Embryonic facial prominence (tissue), 1 donor: ENCODE results near the gene C2CD5.
"Not testable (repeated sequence)": the region's sequence is repeated elsewhere in the genome, so short reads cannot be mapped to it uniquely, and the experiment has no call there.

Experiments used
- DNase-seq: peaks from one replicate; pipeline ENCODE4 v3.0.0-alpha.2; 2016; ENCODE audit errors: extremely low spot score

The C2CD5 gene

DNA sequence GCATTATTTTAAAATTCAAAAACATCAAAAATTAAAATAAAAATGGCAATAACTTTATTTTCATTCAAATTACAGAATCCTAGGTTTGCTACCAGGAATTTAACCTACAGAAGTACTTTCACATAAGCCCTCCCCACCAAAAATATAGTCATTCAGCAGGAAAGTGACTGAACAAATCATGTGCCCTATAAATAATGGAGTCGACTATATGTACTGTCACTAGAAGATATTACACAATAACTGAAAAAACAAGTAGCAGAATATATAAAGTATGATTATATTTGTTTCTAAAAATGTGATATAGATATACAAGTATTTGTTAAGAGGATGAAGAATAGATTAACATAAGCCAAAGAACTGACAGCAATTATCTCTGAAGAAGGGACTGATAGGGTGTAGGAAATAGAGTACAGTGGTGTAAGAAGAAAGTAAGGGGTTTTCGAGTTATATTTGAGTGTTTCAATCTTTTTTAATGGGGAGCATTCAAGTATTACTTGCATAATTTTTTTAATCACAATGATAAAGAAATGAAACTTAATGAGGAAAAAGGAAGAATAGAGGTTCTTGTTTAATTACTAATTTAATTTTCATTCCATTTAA is 7.9 kb downstream of the C2CD5 start:
- DNase-seq = no peak

- no peak for DNase-seq
Measured at GRCh38 chr12:22535478-22535877, 8.9 kb downstream of the C2CD5 start.

DNA sequence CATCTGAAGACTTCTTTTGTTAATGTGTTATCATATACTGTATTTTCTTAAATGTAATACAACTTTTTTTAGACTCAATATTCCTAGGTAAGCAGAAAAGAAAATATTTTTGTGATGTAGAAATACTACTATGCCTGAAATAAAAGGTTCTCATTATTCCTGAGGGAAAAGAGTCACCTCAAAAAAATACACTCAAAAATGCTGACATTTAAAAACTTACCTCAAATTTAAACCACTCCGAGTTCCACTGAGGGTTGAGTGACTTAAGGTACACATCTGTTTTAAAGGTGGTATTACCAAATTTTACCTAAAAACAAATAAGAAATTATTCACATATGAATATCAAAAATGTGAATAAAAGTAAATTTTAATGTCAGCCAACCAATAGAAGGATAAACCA is 9.3 kb downstream of the C2CD5 start:
- DNase-seq = no peak

- DNase-seq = no peak
Measured at GRCh38 chr12:22533155-22533554, 11.2 kb downstream of the C2CD5 start.

GRCh38 chr12:22532317-22532716 is 12.0 kb downstream of the C2CD5 start:
- DNase-seq = no peak

DNA sequence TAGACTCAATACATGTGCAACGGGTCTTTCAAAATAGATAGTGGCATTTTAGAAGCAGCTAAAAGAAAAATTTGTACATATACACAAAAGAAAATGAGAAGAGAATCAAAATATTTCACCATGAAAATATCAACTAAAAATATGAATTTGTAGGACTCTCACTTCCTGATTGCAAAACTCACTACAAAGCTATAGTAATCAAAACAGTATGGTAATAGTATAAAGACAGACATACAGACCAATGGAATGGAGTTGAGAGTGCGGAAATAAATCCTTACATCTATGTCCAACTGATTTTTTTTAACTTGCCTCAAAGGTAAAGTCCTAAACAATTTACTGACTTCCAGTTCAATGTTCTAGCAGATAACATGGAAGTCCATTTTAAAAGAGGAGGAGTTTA is 13.1 kb downstream of the C2CD5 start:
- DNase-seq = no peak

GRCh38 chr12:22529281-22530060 is 14.9 kb downstream of the C2CD5 start:
- no peak for DNase-seq

DNA sequence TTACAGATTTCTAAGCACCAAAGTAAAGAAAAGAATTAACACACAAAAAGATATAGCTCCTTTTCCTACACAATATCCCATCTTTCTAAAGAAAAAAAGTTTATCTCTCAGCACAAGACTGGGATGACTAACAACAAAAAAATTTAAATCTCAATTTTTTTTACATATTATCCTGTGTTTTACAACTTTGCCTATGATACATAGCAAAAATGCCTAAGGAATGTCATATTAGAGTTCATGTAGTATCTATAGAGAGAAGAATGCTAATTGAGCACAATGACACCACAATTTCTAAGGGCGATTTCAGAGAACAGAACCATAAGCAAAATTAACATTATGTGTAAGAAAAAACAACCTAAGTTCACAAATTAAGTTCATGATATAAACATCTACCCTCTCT is 16.3 kb downstream of the C2CD5 start:
- no peak for DNase-seq

DNA sequence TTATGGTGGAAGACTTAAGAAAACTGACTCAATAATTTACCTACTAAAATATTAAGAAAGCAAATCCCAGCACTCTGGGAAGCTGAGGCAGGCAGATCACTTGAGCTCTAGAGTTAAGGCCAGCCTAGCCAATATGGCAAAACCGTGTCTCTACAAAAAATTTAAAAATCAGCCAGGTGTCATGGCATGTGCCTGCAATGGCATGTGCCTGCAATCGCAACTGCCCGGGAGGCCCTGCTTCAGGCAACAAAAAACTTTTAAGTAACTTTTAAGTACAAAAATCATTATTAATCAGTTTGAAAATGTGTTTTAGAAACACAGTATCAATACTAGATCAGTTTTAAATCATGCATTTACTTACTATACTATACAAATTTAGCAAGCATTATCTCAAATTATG is 17.5 kb downstream of the C2CD5 start:
- DNase-seq = no peak

DNA sequence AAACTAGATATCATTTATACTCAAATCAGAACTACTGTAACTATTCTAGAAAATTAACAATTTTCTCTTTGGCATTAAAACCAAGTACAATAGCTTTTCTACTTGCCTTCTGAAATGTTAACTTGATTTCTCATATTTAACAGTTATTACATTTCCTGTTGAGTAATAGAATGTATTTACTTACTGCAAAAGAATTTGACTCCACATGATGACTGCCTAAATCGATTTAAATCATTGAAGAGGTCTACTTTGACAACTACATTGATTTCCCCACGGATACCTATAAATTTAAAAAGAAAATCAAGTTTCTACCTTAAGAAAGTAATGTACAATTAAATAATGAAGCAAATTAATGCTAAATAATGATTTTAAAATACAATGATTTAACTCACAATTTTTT is 18.9 kb downstream of the C2CD5 start:
- DNase-seq = no peak

GRCh38 chr12:22518998-22519397 is 25.3 kb downstream of the C2CD5 start:
- DNase-seq = no peak

GRCh38 chr12:22518060-22518719 is 26.2 kb downstream of the C2CD5 start:
- no peak for DNase-seq

GRCh38 chr12:22514875-22515274 is 29.5 kb downstream of the C2CD5 start:
- DNase-seq = no peak

DNA sequence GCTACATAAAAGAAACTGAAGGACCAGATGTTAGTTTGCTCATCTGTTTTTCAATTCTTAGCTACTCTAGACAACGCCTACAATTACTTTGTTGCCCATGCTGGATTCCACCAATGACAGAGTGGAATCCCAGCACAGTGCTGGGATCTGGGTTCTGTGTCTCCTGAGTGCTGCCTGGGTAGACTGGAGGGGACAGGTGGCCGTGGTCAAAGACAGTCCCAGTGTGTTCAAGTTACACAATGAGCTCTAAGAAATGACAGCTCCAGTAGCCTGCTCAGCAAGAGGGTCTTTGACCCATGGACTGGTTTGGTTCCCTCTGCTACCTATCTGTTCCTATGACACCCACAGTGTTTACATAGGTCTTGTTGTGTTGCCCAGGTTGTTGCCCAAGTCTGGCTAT is 38.5 kb downstream of the C2CD5 start:
- DNase-seq = no peak

GRCh38 chr12:22500100-22500499 is 44.2 kb downstream of the C2CD5 start:
- DNase-seq = no peak

DNA sequence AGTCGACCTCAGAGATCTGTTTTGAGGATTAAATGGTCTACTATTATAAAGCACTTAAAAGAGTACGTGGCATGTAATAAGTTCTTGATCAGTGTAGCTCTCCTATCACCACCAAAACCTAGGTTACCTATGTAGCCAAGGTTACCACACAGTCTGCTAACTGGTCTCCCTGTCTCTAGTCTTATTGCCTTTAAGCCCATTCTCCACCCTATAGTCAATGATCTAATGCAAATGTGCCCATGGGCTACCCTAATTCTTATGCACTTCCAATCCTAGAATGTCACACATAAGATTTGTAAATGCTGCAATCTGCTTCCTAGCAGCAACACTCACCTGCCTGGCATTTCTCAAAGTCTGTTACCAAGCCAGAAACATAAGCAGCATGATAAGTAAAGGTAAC is 44.9 kb downstream of the C2CD5 start:
- no peak for DNase-seq

GRCh38 chr12:22494319-22494718 is 50.0 kb downstream of the C2CD5 start:
- no peak for DNase-seq

DNA sequence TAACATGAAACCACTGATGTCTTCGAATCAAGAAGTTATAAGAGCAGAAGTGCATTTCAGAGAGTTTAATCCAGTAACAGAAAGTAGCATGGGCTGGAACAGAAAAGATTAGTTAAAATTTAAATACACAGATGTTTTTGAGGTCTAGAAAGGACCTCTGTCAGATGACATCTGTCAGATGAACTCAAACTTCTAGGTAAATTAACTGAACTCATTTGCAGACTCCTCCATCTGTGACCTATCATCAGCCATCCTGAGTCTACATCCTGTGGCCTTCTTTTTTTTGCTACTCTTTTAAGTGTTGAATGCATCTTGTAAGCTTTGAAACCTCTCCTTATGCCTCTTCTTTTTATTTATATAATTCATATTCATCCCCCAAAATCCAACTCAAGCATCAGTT is 53.3 kb downstream of the C2CD5 start:
- no peak for DNase-seq

GRCh38 chr12:22488478-22488877 is 55.9 kb downstream of the C2CD5 start:
- DNase-seq = no peak

DNA sequence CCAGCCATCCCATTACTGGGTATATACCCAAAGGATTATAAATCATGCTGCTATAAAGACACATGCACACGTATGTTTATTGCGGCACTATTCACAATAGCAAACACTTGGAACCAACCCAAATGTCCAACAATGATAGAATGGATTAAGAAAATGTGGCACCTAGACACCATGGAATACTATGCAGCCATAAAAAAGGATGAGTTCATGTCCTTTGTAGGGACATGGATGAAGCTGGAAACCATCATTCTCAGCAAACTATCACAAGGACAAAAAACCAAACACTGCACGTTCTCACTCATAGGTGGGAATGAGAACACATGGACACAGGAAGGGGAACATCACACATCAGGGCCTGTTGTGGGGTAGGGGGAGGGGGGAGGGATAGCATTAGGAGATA is 56.7 kb downstream of the C2CD5 start:
- not testable (repeated sequence) for DNase-seq

DNA sequence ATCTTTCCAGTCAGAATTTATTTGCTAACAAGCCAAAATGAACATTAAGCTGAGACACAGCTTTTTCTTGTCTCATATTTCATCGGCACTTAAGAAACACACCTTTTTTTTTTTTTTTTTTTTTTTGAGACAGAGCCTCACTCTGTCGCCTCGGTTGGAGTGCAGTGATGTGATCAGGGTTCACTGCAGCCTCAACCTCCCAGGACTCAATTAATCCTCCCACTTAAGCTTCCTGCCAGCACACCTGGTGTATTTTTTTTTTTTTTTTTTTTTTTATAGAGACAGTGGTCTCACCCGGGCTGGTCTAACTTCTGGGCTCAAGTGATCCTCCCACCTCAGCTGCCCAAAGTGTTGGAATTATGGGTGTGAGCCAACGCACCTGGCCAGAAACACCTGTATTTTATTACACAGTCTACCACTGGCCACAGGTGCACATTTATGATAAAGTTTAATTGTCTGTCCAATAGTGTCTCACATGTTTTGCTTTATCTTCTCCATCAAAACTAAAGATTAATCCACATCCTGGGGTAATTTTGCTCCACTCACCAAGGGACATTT is 62.7 kb downstream of the C2CD5 start:
- DNase-seq = no peak

DNA sequence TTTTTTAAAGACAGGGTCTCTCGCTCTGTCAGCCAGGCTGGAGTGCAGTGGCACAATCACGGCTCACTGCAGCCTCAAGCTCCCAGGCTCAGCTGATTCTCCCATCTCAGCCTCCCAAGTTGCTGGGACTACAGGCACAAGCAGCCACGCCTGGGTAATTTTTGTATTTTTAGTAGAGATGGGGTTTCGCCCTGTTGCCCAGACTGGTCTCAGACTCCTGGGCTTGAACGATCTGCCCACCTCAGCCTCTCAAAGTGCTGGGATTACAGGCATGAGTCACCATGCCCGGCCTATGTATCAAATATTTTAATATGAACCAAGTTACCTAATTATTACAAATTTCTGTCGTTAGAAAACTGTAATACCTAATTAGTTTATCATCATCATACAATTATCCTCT is 63.5 kb downstream of the C2CD5 start:
- DNase-seq = not testable (repeated sequence)

GRCh38 chr12:22480016-22480415 is 64.3 kb downstream of the C2CD5 start:
- DNase-seq = no peak
